Trophoblast cell (in vitro differentiated cells and primary cell): Measurements from ENCODE around the gene EPB41L1.

Experiments
- DNase-seq, 2 donors: peaks; one replicate each; pipeline ENCODE4 v3.0.0-alpha.2; 2016
- H2AFZ ChIP-seq: 2 replicates; pipeline ENCODE4 v1.6.1; 2013; ENCODE audit warnings: low read length, moderate library complexity, mild to moderate bottlenecking; ENCODE audit not compliant: insufficient read depth, poor library complexity
- H2AK5ac ChIP-seq: 2 replicates; pipeline ENCODE4 v1.6.1; 2013; ENCODE audit warnings: mild to moderate bottlenecking, low read length
- H2BK120ac ChIP-seq: 2 replicates; pipeline ENCODE4 v1.6.1; 2013; ENCODE audit warnings: low read length, mild to moderate bottlenecking, moderate library complexity; ENCODE audit not compliant: insufficient read depth, poor library complexity
- H2BK12ac ChIP-seq: 2 replicates; pipeline ENCODE4 v1.6.1; 2013; ENCODE audit warnings: mild to moderate bottlenecking, low read length, moderate library complexity
- H2BK5ac ChIP-seq: 2 replicates; pipeline ENCODE4 v1.6.1; 2013; ENCODE audit warnings: low read length, low read depth, moderate library complexity, mild to moderate bottlenecking; ENCODE audit not compliant: poor library complexity
- H3K14ac ChIP-seq: 2 replicates; pipeline ENCODE4 v1.6.1; 2013; ENCODE audit warnings: mild to moderate bottlenecking, low read length
- H3K18ac ChIP-seq: 2 replicates; pipeline ENCODE4 v1.6.1; 2013; ENCODE audit warnings: mild to moderate bottlenecking, low read length
- H3K23ac ChIP-seq: 2 replicates; pipeline ENCODE4 v1.6.1; 2013; ENCODE audit warnings: low read length
- H3K27ac ChIP-seq: 2 replicates; pipeline ENCODE4 v1.5.1; 2013; ENCODE audit warnings: low read depth, mild to moderate bottlenecking, inconsistent platforms, low read length, moderate library complexity
- H3K27me3 ChIP-seq: 2 replicates; pipeline ENCODE4 v1.6.1; 2013; ENCODE audit warnings: inconsistent platforms, mild to moderate bottlenecking, low read length, moderate library complexity; ENCODE audit not compliant: insufficient read depth
- H3K36me3 ChIP-seq, 2 experiments: 1 replicate in 1 of 2; 2 replicates in 1 of 2; pipeline ENCODE4 v1.6.1; 2013; ENCODE audit warnings: low read length in 2 of 2, mild to moderate bottlenecking in 2 of 2, moderate library complexity in 1 of 2; ENCODE audit not compliant: insufficient read depth in 2 of 2, control insufficient read depth in 1 of 2
- H3K4ac ChIP-seq: 2 replicates; pipeline ENCODE4 v1.6.1; 2013; ENCODE audit warnings: low read depth, mild to moderate bottlenecking, low read length, moderate library complexity
- H3K4me1 ChIP-seq, 2 experiments: 1 replicate in 1 of 2; 2 replicates in 1 of 2; pipeline ENCODE4 v1.6.1; 2013; ENCODE audit warnings: low read length in 2 of 2, mild to moderate bottlenecking in 2 of 2, moderate library complexity in 1 of 2; ENCODE audit not compliant: insufficient read depth in 2 of 2, control insufficient read depth in 1 of 2
- H3K4me2 ChIP-seq: 2 replicates; pipeline ENCODE4 v1.6.1; 2013; ENCODE audit warnings: inconsistent platforms, mild to moderate bottlenecking, low read length, moderate library complexity
- H3K4me3 ChIP-seq: 2 replicates; pipeline ENCODE4 v1.5.1; 2013; ENCODE audit warnings: mild to moderate bottlenecking, low read depth, low read length, inconsistent platforms
- H3K79me1 ChIP-seq: one replicate; pipeline ENCODE4 v1.6.1; 2013; ENCODE audit warnings: low read length
- H3K79me2 ChIP-seq: 2 replicates; pipeline ENCODE4 v1.6.1; 2013; ENCODE audit warnings: low read length, mild to moderate bottlenecking; ENCODE audit not compliant: control insufficient read depth, insufficient read depth, poor library complexity
- H3K9ac ChIP-seq: 2 replicates; pipeline ENCODE4 v1.6.1; 2013; ENCODE audit warnings: mild to moderate bottlenecking, low read length
- H3K9me3 ChIP-seq: 2 replicates; pipeline ENCODE4 v1.6.1; 2013; ENCODE audit warnings: low read depth, mild to moderate bottlenecking, control low read depth, inconsistent platforms, low read length; ENCODE audit not compliant: insufficient read depth
- H4K12ac ChIP-seq: 2 replicates; pipeline ENCODE4 v1.6.1; 2013; ENCODE audit warnings: low read depth, mild to moderate bottlenecking, low read length, moderate library complexity
- H4K8ac ChIP-seq: 2 replicates; pipeline ENCODE4 v1.6.1; 2013; ENCODE audit warnings: low read depth, mild to moderate bottlenecking, low read length, moderate library complexity
- H4K91ac ChIP-seq: one replicate; pipeline ENCODE4 v1.6.1; 2013; ENCODE audit warnings: low read depth, mild to moderate bottlenecking, low read length, moderate library complexity
- WGBS: extraction: QIAGEN DNeasy Blood & Tissue Kit; methylation state at CpG from one replicate; pipeline ENCODE4 v1.1.7; 2013; ENCODE audit warnings: missing lambda C conversion rate; ENCODE audit not compliant: insufficient read length, insufficient coverage; ENCODE audit errors: extremely low coverage; 5-methylcytosine and 5-hydroxymethylcytosine counted together

Gene EPB41L1

GRCh38 chr20:36153204-36153603 lies 1.3 kb upstream of the EPB41L1 start:
- DNase-seq = no peak
- Histone ChIP-seq H3K79me1 (no peaks in the 10 kb centered on the region), H3K9me3 (peaks cover 4% of the 10 kb centered on the region), H3K36me3 (no peaks in the 10 kb centered on the region), H3K4ac (no peak overlapping the region), H2BK120ac (no peak overlapping the region), H3K23ac (no peak overlapping the region), H3K4me2 (no peak overlapping the region), H3K27ac (no peak overlapping the region), H3K4me3 (no peak overlapping the region), H4K8ac (no peak overlapping the region), H3K14ac (no peak overlapping the region), H3K79me2 (no peaks in the 10 kb centered on the region), H4K12ac (no peak overlapping the region), H3K18ac (no peak overlapping the region), H3K27me3 (peaks cover 6% of the 10 kb centered on the region), H4K91ac (no peak overlapping the region), H3K4me1 (peaks cover 7 to 8% of the 10 kb centered on the region in 2 experiments), H2BK5ac (no peak overlapping the region), H3K9ac (no peak overlapping the region), H2AK5ac (no peak overlapping the region), H2AFZ (no peak overlapping the region), H2BK12ac (no peak overlapping the region)
- WGBS = no CpG with 5 or more reads among the region's 4 CpGs

DNA sequence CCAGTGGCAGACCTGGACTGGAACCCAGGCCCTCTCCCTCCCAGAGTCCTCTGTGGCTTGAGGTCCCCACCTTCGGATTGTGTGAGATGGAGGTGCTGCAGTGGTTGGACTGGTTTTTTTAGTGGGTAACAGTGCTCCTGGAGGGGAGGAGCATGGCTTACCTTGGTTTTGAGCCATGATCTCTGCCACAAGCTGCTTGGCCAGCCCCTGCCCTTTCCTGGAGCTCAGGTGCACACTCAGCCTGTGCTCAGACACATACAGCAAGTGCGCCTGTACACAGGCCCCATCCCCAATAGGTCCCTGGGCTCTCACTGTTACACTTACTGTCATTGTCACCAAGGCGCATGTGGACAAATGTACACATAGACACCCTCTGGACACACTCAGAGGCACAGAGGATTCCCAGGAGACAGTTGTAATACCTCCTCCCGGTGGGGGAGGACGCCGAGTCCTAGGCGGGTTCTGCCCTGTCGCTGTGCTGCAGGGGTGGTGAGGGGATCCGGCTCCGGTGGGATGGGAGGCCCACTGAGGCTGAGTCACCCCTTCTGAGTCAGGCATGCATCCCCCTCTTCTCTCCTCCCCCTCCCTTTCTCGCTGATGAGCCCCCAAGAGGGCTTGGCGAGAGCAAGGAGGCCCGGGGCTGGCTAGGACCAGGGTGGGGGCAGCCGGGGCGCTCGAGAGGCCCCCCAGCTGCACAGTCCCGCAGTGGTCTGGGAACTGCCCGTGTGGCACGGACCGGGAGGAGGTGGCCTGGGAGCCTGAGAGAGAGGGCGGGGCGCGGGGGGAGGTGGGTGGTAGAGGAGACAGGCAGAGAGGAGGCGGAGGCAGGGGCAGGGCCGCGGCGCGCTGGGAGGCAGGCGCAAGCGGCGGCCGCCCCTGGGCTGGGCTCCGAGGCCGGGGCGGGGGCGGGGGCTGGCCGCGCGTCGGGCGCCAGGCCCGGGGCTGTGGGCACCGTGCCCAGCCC lies 522 bp upstream of the EPB41L1 start:
- WGBS = no CpG with 5 or more reads among the region's 43 CpGs
- Histone ChIP-seq H4K91ac (no peak overlapping the region), H3K9me3 (peaks cover 4% of the 10 kb centered on the region), H4K12ac (no peak overlapping the region), H3K9ac (no peak overlapping the region), H2BK5ac (no peak overlapping the region), H3K14ac (no peak overlapping the region), H2BK12ac (no peak overlapping the region), H3K4me1 (peaks cover 7 to 8% of the 10 kb centered on the region in 2 experiments), H3K23ac (no peak overlapping the region), H3K27me3 (peaks cover 6% of the 10 kb centered on the region), H2AFZ (peak overlapping the region; percentile 26), H3K36me3 (no peaks in the 10 kb centered on the region), H3K27ac (no peak overlapping the region), H2AK5ac (no peak overlapping the region), H3K79me2 (no peaks in the 10 kb centered on the region), H2BK120ac (no peak overlapping the region), H3K4me3 (peak overlapping the region; percentile 72), H3K4me2 (peak overlapping the region; percentile 78), H3K18ac (no peak overlapping the region), H4K8ac (no peak overlapping the region), H3K4ac (no peak overlapping the region), H3K79me1 (no peaks in the 10 kb centered on the region)
- DNase-seq = peak in 1 of 2 donors; percentile 29

DNA sequence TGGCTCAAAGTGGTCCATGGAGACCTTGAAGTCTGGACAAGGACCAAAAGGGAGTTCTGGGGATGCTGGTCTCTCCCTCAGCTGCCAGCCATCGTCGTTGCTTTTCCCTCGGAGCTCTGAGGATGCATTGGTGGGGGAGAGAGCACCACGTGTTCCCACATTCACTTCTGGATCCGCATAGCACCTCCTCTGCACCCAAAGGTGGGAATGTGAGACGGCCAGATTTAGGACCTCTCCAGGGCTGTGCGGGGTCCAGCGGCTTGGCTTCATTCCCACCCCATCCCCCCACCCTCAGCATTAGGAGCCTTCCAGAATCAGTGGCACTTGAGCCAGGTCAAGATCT lies 1.1 kb downstream of the EPB41L1 start:
- Histone ChIP-seq H3K79me2 (no peaks in the 10 kb centered on the region), H2AK5ac (no peak overlapping the region), H3K27ac (no peak overlapping the region), H3K14ac (no peak overlapping the region), H3K23ac (no peak overlapping the region), H3K18ac (no peak overlapping the region), H3K79me1 (no peaks in the 10 kb centered on the region), H3K4me1 (peaks cover 7 to 8% of the 10 kb centered on the region in 2 experiments), H2BK120ac (no peak overlapping the region), H3K4ac (no peak overlapping the region), H2BK12ac (no peak overlapping the region), H3K9ac (no peak overlapping the region), H3K9me3 (peaks cover 4% of the 10 kb centered on the region), H2BK5ac (no peak overlapping the region), H4K91ac (no peak overlapping the region), H4K12ac (no peak overlapping the region), H2AFZ (no peak overlapping the region), H3K4me3 (no peak overlapping the region), H3K27me3 (peaks cover 6% of the 10 kb centered on the region), H3K36me3 (no peaks in the 10 kb centered on the region), H3K4me2 (no peak overlapping the region), H4K8ac (no peak overlapping the region)
- no CpG with 5 or more reads among the region's 8 CpGs for WGBS
- DNase-seq = no peak

GRCh38 chr20:36155991-36156390 lies 1.5 kb downstream of the EPB41L1 start:
- Histone ChIP-seq H4K8ac (no peak overlapping the region), H4K12ac (no peak overlapping the region), H3K4me1 (peaks cover 7 to 8% of the 10 kb centered on the region in 2 experiments), H2BK12ac (no peak overlapping the region), H3K27me3 (peaks cover 6% of the 10 kb centered on the region), H3K14ac (no peak overlapping the region), H3K9ac (no peak overlapping the region), H3K4ac (no peak overlapping the region), H3K36me3 (no peaks in the 10 kb centered on the region), H3K4me3 (no peak overlapping the region), H3K18ac (no peak overlapping the region), H3K79me1 (no peaks in the 10 kb centered on the region), H2BK120ac (no peak overlapping the region), H3K27ac (no peak overlapping the region), H2BK5ac (no peak overlapping the region), H4K91ac (no peak overlapping the region), H2AFZ (no peak overlapping the region), H3K23ac (no peak overlapping the region), H3K4me2 (no peak overlapping the region), H3K9me3 (peaks cover 4% of the 10 kb centered on the region), H2AK5ac (no peak overlapping the region), H3K79me2 (no peaks in the 10 kb centered on the region)
- DNase-seq = no peak
- WGBS = no CpG with 5 or more reads among the region's 4 CpGs
